Colonic mucosa (tissue), 4 donors: ENCODE data around the gene NCKAP5. TPM values are rescaled to one million over a fixed set of nuclear protein-coding genes. Genes with fewer than 3 reads are reported as not detected.

Source experiments
- DNase-seq: peaks from one replicate; pipeline ENCODE4 v3.0.0-alpha.2; 2020
- H3K27ac ChIP-seq: fragments of 200-600 bp; one replicate; pipeline ENCODE4 v1.8.0; 2021
- H3K27me3 ChIP-seq: fragments of 200-600 bp; one replicate; pipeline ENCODE4 v1.8.0; 2021
- H3K36me3 ChIP-seq: fragments of 200-600 bp; one replicate; pipeline ENCODE4 v1.8.0; 2021
- H3K4me1 ChIP-seq: fragments of 200-600 bp; one replicate; pipeline ENCODE4 v1.8.0; 2021; ENCODE audit warnings: mild to moderate bottlenecking
- H3K4me3 ChIP-seq: fragments of 200-600 bp; one replicate; pipeline ENCODE4 v1.8.0; 2021
- H3K9ac ChIP-seq, 2 donors: one replicate each; pipeline ENCODE4 v1.7.0; 2013; ENCODE audit warnings: control low read depth in 2 of 2, low read depth in 2 of 2, low read length in 2 of 2
- H3K9me3 ChIP-seq: fragments of 200-600 bp; one replicate; pipeline ENCODE4 v1.8.0; 2021
- intact Hi-C: fragments of 100-400 bp; cut with DNase I; formaldehyde crosslinking; loops from one replicate; pipeline ENCODE4 v1.14.1; 2022
- total RNA-seq, 2 donors: library from RNA; stranded (reverse); fragmentation: NEBNext Ultra II Directional in 1 of 2; extraction: Animal tissue kit (Norgen Biotek cat#: 25700) in 1 of 2; gene quantifications; one replicate each; pipeline ENCODE4 v1.2.1, GENCODE V29; 2021
- TF ChIP-seq, protein P1 (sequence below): fragments of 200-600 bp; IDR thresholded peaks from one replicate; pipeline ENCODE4 v1.8.0; 2022; ENCODE audit warnings: antibody characterized with exemption, mild to moderate bottlenecking
- donor health status: healthy.
- donor health status: DM: no; HTN: no; CAD: no.
- donor health status: DM: no; HTN: no; CAD: no.

Gene NCKAP5
- total RNA-seq, 2 donors from 2014 or later, result 2.9 to 3.7 TPM

DNA sequence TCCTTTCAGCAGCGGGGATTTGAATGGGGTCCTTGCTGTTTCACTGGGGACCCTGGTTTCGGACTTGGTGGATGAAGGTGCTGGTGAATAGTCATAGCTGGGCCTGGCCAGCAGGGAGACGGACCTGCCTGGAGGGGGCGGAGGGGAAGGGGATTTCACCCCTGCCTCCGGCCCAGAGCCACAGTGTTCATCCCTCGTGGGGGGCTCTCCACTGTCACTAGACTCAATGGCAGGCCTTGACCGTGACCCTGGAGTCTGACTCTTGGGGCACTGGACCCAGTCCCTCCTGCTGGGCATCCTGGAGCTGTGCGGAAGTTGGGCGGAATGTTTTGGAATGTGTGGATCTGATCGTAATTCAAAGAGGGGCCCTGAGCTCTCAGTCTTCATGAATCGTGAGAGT lies 784.4 kb downstream of the NCKAP5 start:
- H3K27me3 ChIP-seq, result no peaks in the 10 kb centered on the region
- H3K4me3 ChIP-seq, result no peak overlapping the region
- no peak overlapping the region for H3K27ac ChIP-seq
- TF ChIP-seq, protein P1, sequence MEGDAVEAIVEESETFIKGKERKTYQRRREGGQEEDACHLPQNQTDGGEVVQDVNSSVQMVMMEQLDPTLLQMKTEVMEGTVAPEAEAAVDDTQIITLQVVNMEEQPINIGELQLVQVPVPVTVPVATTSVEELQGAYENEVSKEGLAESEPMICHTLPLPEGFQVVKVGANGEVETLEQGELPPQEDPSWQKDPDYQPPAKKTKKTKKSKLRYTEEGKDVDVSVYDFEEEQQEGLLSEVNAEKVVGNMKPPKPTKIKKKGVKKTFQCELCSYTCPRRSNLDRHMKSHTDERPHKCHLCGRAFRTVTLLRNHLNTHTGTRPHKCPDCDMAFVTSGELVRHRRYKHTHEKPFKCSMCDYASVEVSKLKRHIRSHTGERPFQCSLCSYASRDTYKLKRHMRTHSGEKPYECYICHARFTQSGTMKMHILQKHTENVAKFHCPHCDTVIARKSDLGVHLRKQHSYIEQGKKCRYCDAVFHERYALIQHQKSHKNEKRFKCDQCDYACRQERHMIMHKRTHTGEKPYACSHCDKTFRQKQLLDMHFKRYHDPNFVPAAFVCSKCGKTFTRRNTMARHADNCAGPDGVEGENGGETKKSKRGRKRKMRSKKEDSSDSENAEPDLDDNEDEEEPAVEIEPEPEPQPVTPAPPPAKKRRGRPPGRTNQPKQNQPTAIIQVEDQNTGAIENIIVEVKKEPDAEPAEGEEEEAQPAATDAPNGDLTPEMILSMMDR, result no peak
- H3K9me3 ChIP-seq, result no peaks in the 10 kb centered on the region
- no peaks in the 10 kb centered on the region for H3K36me3 ChIP-seq
- intact Hi-C loops, result no loop called here
- H3K4me1 ChIP-seq, result no peaks in the 10 kb centered on the region
- DNase-seq, result no peak
- no peak overlapping the region for H3K9ac ChIP-seq

DNA sequence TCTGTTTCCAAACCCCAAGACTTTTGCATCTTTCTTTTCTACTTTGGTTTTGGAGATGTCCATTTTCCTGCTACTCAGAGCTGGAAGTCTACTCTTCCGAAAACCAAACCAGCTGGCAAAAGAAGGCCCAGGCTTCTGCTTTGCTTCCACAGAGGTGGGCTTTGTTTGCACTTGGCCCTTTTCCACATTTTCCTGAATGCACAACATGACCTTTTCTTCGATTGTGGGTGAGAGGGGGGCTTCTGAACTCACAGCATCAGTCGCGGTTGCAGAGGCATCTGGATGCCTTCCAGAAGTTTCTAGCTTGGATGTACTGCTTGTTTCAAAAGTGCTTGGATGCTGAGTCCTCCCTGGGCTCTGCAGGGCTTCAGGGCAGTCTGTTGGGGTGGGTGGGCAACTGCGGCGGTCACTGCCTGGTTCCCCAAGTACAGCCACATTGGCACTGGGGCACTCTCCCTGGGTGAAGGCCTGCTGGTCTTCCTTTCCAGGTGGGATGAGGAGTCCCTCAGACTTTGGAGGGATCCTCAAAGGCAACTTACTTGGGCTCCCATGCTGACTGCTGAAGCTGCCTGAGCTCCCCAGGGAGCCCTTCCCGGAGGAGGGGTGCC lies 786.0 kb downstream of the NCKAP5 start:
- H3K4me3 ChIP-seq, result no peak overlapping the region
- no peak overlapping the region for H3K9ac ChIP-seq
- DNase-seq, result no peak
- no peaks in the 10 kb centered on the region for H3K9me3 ChIP-seq
- intact Hi-C loops, result no loop called here
- H3K27me3 ChIP-seq, result no peaks in the 10 kb centered on the region
- H3K4me1 ChIP-seq, result no peaks in the 10 kb centered on the region
- TF ChIP-seq, protein P1, result no peak
- H3K27ac ChIP-seq, result no peak overlapping the region
- no peaks in the 10 kb centered on the region for H3K36me3 ChIP-seq

DNA sequence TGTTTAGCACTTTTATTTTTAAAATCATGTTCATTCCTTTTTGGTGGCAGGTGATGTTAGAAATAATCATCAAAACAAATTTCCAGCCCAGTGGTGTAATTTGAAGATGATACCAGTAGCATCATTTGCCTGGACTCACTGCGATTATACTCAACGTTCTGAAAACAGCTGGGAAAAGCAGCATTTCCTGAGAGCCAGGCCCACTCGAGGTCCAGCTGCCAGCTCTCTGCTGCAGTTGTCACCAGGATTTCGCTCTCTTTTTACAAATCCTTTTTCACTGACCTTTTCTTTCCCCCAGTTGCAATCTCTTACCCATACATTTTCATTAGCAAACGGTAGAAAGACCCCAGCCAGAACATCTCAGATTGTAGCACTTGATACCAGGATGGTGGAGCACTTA lies 787.6 kb downstream of the NCKAP5 start:
- no peaks in the 10 kb centered on the region for H3K4me1 ChIP-seq
- no peak overlapping the region for H3K27ac ChIP-seq
- H3K9ac ChIP-seq, result no peak overlapping the region
- H3K4me3 ChIP-seq, result no peak overlapping the region
- H3K9me3 ChIP-seq, result no peaks in the 10 kb centered on the region
- TF ChIP-seq, protein P1, result no peak
- intact Hi-C loops, result no loop called here
- H3K27me3 ChIP-seq, result no peaks in the 10 kb centered on the region
- H3K36me3 ChIP-seq, result no peaks in the 10 kb centered on the region
- no peak for DNase-seq

DNA sequence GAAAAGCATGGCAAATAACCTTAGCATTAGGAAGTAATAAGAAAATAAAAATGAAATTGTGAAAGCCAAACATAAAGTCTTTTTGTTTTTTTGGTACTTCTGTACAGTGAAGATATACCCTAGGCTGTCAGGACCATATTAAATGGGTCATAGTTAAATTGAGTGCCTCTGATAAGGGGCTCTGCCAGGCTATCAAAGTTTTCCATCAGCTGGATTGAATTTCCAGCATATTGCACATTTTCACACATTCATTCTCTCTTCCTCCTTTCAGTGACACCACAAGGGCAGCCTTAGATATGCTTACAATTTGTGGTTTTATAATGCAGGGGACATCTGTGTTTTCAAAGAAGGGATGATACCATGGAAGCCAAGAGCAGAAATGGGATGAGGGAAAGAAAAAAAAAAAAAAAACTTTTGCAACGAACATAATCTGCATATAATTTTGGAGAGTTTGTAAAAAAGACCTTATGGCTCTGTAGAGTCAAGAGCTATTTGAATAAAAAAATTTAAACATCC lies 789.0 kb downstream of the NCKAP5 start:
- Histone ChIP-seq H3K9me3 (no peaks in the 10 kb centered on the region), H3K27me3 (no peaks in the 10 kb centered on the region), H3K27ac (no peak overlapping the region), H3K9ac (no peak overlapping the region), H3K4me1 (no peaks in the 10 kb centered on the region), H3K4me3 (no peak overlapping the region), H3K36me3 (no peaks in the 10 kb centered on the region)
- TF ChIP-seq, protein P1, result no peak
- no peak for DNase-seq
- intact Hi-C loops, result no loop called here

- DNase-seq, result no peak
- TF ChIP-seq, protein P1, result no peak
- H3K36me3 ChIP-seq, result no peaks in the 10 kb centered on the region
- H3K9ac ChIP-seq, result no peak overlapping the region
- no peaks in the 10 kb centered on the region for H3K27me3 ChIP-seq
- no peak overlapping the region for H3K4me3 ChIP-seq
- no peaks in the 10 kb centered on the region for H3K9me3 ChIP-seq
- H3K4me1 ChIP-seq, result no peaks in the 10 kb centered on the region
- intact Hi-C loops, result no loop called here
- no peak overlapping the region for H3K27ac ChIP-seq
Observed at GRCh38 chr2:132776287-132776686, 792.0 kb downstream of the NCKAP5 start.
